ENCODE measurements around the gene ZFHX2.
"Not testable (repeated sequence)": the region's sequence is repeated elsewhere in the genome, so short reads cannot be mapped to it uniquely, and the experiment has no call there.

The ZFHX2 gene

GRCh38 chr14:23538785-23539184 is 12.8 kb downstream of the ZFHX2 start:
- DNase-seq = no peak

GRCh38 chr14:23538050-23538718 is 13.4 kb downstream of the ZFHX2 start:
- DNase-seq = no peak

GRCh38 chr14:23537351-23538049 is 14.1 kb downstream of the ZFHX2 start:
- no peak for DNase-seq

- not testable (repeated sequence) for DNase-seq
These were observed 14.7 kb downstream of the ZFHX2 start for GRCh38 chr14:23536906-23537305.

- no peak for DNase-seq
These were observed 15.1 kb downstream of the ZFHX2 start for GRCh38 chr14:23536494-23536893.

GRCh38 chr14:23535943-23536342 is 15.6 kb downstream of the ZFHX2 start:
- no peak for DNase-seq

- no peak for DNase-seq
These were observed 17.7 kb downstream of the ZFHX2 start for GRCh38 chr14:23533652-23534435.

GRCh38 chr14:23532658-23533057 is 18.9 kb downstream of the ZFHX2 start:
- DNase-seq = no peak

GRCh38 chr14:23531391-23531790 is 20.2 kb downstream of the ZFHX2 start:
- no peak for DNase-seq

- DNase-seq = no peak
These were observed 21.1 kb downstream of the ZFHX2 start for GRCh38 chr14:23530375-23531055.

- no peak for DNase-seq
These were observed 22.5 kb downstream of the ZFHX2 start for GRCh38 chr14:23529016-23529415.

GRCh38 chr14:23528555-23528954 is 23.0 kb downstream of the ZFHX2 start:
- no peak for DNase-seq

GRCh38 chr14:23525611-23526010 is 26.0 kb downstream of the ZFHX2 start:
- DNase-seq = no peak

GRCh38 chr14:23524954-23525353 is 26.6 kb downstream of the ZFHX2 start:
- no peak for DNase-seq

GRCh38 chr14:23523229-23524016 is 28.1 kb downstream of the ZFHX2 start:
- DNase-seq = no peak

- DNase-seq = no peak
These were observed 28.8 kb downstream of the ZFHX2 start for GRCh38 chr14:23522643-23523198.

- DNase-seq = no peak
These were observed 29.6 kb downstream of the ZFHX2 start for GRCh38 chr14:23521785-23522640.

GRCh38 chr14:23520899-23521533 is 30.5 kb downstream of the ZFHX2 start:
- DNase-seq = no peak

GRCh38 chr14:23518709-23519108 is 32.9 kb downstream of the ZFHX2 start:
- DNase-seq = no peak

GRCh38 chr14:23517650-23518326 is 33.8 kb downstream of the ZFHX2 start:
- DNase-seq = no peak
